ENCODE data around the gene MGRN1. TPM values are rescaled to one million over a fixed set of nuclear protein-coding genes. Genes with fewer than 3 reads are reported as not detected.

MGRN1 gene
- total RNA-seq, 1 experiment from 2014 or later = 72.3 TPM

DNA sequence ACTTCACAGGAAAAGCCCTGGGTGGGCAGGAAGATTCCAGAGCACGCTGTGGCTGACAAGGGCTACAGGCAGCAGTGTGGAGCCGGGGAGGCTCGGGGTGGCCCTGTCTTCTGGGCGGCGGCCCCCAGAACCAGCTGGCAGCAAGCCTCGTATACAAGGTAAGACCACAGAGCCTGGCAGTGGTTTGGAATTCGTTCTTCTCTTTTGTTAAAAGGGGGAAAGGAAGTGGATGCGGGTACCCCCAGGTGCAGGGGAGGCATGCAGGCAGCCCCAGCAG is 16.0 kb upstream of the MGRN1 start:
- H3K4me3 Mint-ChIP-seq (ENCODE audit: unreplicated experiment) = no peak overlapping the region
- H3K27me3 Mint-ChIP-seq (ENCODE audit: insufficient read depth, unreplicated experiment) = no peaks in the 10 kb centered on the region
- H3K27ac Mint-ChIP-seq (ENCODE audit: unreplicated experiment) = no peak overlapping the region
- peaks cover 19% of the 10 kb centered on the region for H3K36me3 Mint-ChIP-seq (ENCODE audit: insufficient read depth, unreplicated experiment)
- TF ChIP-seq, protein P1, sequence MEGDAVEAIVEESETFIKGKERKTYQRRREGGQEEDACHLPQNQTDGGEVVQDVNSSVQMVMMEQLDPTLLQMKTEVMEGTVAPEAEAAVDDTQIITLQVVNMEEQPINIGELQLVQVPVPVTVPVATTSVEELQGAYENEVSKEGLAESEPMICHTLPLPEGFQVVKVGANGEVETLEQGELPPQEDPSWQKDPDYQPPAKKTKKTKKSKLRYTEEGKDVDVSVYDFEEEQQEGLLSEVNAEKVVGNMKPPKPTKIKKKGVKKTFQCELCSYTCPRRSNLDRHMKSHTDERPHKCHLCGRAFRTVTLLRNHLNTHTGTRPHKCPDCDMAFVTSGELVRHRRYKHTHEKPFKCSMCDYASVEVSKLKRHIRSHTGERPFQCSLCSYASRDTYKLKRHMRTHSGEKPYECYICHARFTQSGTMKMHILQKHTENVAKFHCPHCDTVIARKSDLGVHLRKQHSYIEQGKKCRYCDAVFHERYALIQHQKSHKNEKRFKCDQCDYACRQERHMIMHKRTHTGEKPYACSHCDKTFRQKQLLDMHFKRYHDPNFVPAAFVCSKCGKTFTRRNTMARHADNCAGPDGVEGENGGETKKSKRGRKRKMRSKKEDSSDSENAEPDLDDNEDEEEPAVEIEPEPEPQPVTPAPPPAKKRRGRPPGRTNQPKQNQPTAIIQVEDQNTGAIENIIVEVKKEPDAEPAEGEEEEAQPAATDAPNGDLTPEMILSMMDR (IDR thresholded peaks at IDR 0.05; ENCODE audit: insufficient read depth in 1 of 2, low read depth in 1 of 2, low read length in 1 of 2, severe bottlenecking in 1 of 2, unreplicated experiment in 1 of 2) = no peak
- Histone ChIP-seq H3K36me3 (ENCODE audit: control insufficient read depth, insufficient read depth, low read length) (no peaks in the 10 kb centered on the region; the same call in 1 of the 2 replicates), H3K4me3 (ENCODE audit: low read depth, low read length) (no peak overlapping the region), H3K9me3 (no peaks in the 10 kb centered on the region), H3K4me1 (peaks cover 17% of the 10 kb centered on the region), H3K27me3 (replicated peaks; ENCODE audit: control insufficient read depth, insufficient read depth, low read length) (no peaks in the 10 kb centered on the region)
- ChIA-PET POLR2A (no interaction called here), CTCF (no interaction called here)
- no peaks in the 10 kb centered on the region for H3K9me3 Mint-ChIP-seq (ENCODE audit: unreplicated experiment)
- intact Hi-C loops (cut with micrococcal nuclease; ENCODE audit: unreplicated experiment) = no loop called here
- DNase-seq = no peak
- BruUV-seq (replicated peaks) = no TSS peak
- H3K4me1 Mint-ChIP-seq (ENCODE audit: low read depth, unreplicated experiment) = no peaks in the 10 kb centered on the region

DNA sequence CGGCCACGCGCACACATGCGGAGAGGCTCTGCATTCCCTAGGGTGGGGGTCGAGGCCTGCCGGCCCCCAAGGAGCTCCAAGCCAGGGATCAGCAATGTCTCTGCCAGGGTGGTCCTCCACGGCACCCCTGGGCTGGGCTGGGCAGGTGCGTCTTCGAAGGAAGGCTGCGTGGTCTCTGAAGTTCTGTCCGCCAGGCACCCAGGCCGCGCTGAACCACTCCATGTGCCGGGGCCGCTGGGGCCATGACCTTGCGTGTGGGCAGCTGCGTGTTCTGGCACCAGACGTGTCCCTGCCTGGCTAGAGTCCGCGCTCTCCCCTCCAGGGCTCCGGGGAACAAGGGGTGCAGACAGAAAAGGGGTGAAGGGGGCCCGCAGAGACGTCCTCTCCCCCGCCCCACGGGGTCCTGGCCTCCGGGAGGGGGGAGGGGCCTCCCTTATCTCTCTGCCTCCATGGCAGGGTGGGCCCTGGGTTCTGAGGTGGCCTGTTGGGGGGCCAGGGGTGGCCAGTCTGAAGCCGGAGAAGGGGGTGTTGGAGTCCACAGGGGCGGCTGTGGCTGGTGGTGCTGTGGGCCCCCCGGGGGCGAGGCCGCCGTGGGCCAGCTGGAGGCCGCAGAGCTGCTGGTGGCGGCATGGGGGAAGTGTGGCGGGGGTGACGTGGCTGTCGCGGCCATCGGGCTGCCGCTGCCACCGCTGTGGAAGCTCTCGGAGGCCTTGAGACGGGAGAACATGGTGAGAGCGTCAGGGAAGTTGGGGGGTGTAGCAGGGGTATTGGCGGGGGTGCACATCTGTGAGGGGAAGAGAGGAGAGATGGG is 15.2 kb upstream of the MGRN1 start:
- peaks cover 18% of the 10 kb centered on the region for H3K4me1 ChIP-seq
- Mint-ChIP-seq H3K4me3 (ENCODE audit: unreplicated experiment) (no peak overlapping the region), H3K27me3 (ENCODE audit: insufficient read depth, unreplicated experiment) (no peaks in the 10 kb centered on the region), H3K4me1 (ENCODE audit: low read depth, unreplicated experiment) (no peaks in the 10 kb centered on the region), H3K9me3 (ENCODE audit: unreplicated experiment) (no peaks in the 10 kb centered on the region), H3K36me3 (ENCODE audit: insufficient read depth, unreplicated experiment) (peaks cover 20% of the 10 kb centered on the region), H3K27ac (ENCODE audit: unreplicated experiment) (no peak overlapping the region)
- BruUV-seq (replicated peaks) = no TSS peak
- no peaks in the 10 kb centered on the region for H3K27me3 ChIP-seq (replicated peaks; ENCODE audit: control insufficient read depth, insufficient read depth, low read length)
- no peak for DNase-seq
- H3K9me3 ChIP-seq = no peaks in the 10 kb centered on the region
- TF ChIP-seq, protein P1 (IDR thresholded peaks at IDR 0.05; ENCODE audit: insufficient read depth in 1 of 2, low read depth in 1 of 2, low read length in 1 of 2, severe bottlenecking in 1 of 2, unreplicated experiment in 1 of 2) = no peak
- ChIA-PET POLR2A (no interaction called here), CTCF (no interaction called here)
- H3K36me3 ChIP-seq (ENCODE audit: control insufficient read depth, insufficient read depth, low read length) = no peaks in the 10 kb centered on the region; the same call in 1 of the 2 replicates
- intact Hi-C loops (cut with micrococcal nuclease; ENCODE audit: unreplicated experiment) = loop anchor here (5.0 kb wide), 1 partner anchor 182 kb away; the partner anchor contains the start of gene DNAJA3
- H3K4me3 ChIP-seq (ENCODE audit: low read depth, low read length) = no peak overlapping the region

DNA sequence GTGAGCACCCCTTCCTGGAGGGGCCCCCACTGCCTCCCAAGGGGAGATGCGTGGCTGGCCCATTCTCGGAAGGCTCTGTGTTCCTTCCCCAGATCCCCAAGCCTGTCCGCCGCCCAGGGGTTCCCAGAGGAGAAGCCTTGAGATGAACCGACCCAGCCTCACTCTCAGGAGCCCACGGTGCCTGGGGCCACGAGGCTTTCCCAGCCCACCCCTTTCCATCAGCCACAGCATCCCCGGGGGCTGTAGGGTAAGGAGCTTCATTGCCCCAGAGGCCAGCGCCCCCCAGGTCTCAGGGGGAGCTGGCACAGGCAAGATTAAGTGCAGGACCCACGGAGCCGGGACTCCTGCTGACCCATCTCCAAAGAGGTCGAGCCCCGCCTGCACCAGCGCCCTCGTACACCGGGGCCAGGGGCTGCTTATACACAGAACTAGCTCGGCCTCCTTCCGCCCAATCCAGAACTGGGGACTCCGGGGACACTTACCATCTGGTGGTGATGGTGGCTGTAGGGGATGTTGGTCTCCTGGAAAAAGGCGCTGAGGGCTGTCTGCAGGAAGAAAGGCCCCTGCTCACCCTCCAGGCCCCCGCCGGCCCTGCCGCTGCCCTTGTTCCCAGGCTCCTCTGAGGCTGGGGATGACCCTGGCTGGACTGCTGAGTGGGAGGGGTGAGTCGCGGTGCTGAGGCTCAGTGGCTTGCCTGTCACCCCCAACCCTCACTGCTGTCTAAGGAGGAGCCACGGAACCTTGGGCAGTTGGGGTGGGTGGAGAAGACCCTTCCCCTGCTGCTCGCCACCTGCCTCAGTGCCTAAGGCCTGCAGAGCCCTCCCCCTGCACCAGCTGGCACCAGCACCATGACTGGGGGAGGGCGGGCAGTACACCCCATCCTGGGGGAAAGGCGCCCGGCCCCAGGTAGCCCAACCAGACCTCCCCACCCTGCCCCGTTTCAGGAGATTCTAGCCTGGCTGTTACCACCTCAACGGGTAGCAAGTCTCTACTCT is 14.3 kb upstream of the MGRN1 start:
- peaks cover 26% of the 10 kb centered on the region for H3K36me3 Mint-ChIP-seq (ENCODE audit: insufficient read depth, unreplicated experiment)
- H3K27me3 ChIP-seq (replicated peaks; ENCODE audit: control insufficient read depth, insufficient read depth, low read length) = no peaks in the 10 kb centered on the region
- H3K4me3 Mint-ChIP-seq (ENCODE audit: unreplicated experiment) = no peak overlapping the region
- no peak overlapping the region for H3K27ac Mint-ChIP-seq (ENCODE audit: unreplicated experiment)
- no peaks in the 10 kb centered on the region; the same call in 1 of the 2 replicates for H3K36me3 ChIP-seq (ENCODE audit: control insufficient read depth, insufficient read depth, low read length)
- BruUV-seq (replicated peaks) = no TSS peak
- no peaks in the 10 kb centered on the region for H3K4me1 Mint-ChIP-seq (ENCODE audit: low read depth, unreplicated experiment)
- ChIA-PET CTCF (no interaction called here), POLR2A (no interaction called here)
- TF ChIP-seq, protein P1 (IDR thresholded peaks at IDR 0.05; ENCODE audit: insufficient read depth in 1 of 2, low read depth in 1 of 2, low read length in 1 of 2, severe bottlenecking in 1 of 2, unreplicated experiment in 1 of 2) = no peak
- H3K9me3 Mint-ChIP-seq (ENCODE audit: unreplicated experiment) = no peaks in the 10 kb centered on the region
- intact Hi-C loops (cut with micrococcal nuclease; ENCODE audit: unreplicated experiment) = loop anchor here (5.0 kb wide), 1 partner anchor 183 kb away; the partner anchor contains the start of gene DNAJA3
- H3K4me3 ChIP-seq (ENCODE audit: low read depth, low read length) = no peak overlapping the region
- no peak for DNase-seq
- H3K4me1 ChIP-seq = peaks cover 22% of the 10 kb centered on the region
- H3K9me3 ChIP-seq = no peaks in the 10 kb centered on the region
- H3K27me3 Mint-ChIP-seq (ENCODE audit: insufficient read depth, unreplicated experiment) = no peaks in the 10 kb centered on the region
